ENCODE data around the gene CFL2. TPM values are rescaled to one million over a fixed set of nuclear protein-coding genes. Genes with fewer than 3 reads are reported as not detected.
"Not testable (repeated sequence)": the region's sequence is repeated elsewhere in the genome, so short reads cannot be mapped to it uniquely, and the experiment has no call there.

The CFL2 gene
- total RNA-seq (2012; rRNA removed), result 70.3 and 89.2 TPM in 2 replicates

- Histone ChIP-seq H3K9me3 (replicated peaks; ENCODE audit: low read length) (no peaks in the 10 kb centered on the region), H3K9ac (ENCODE audit: low read depth, low read length) (peak within 1 kb of the TSS; percentile 97), H3K4me3 (ENCODE audit: low read length) (peak within 1 kb of the TSS; percentile 90), H3K27me3 (ENCODE audit: control insufficient read depth, insufficient read depth, low read length) (no peaks in the 10 kb centered on the region), H3K36me3 (ENCODE audit: insufficient read depth, low read length) (peaks cover 9% of the 10 kb centered on the region), H3K4me1 (ENCODE audit: control insufficient read depth, insufficient read depth, low read length) (peaks cover 47% of the 10 kb centered on the region), H3K4me2 (ENCODE audit: low read length) (peak within 1 kb of the TSS; percentile 91)
Observed at GRCh38 chr14:34714320-34715126, at the start of gene CFL2. TSS of gene CFL2 (minus strand) at chr14:34714593. CDS start at chr14:34714540, 53 bp downstream.

GRCh38 chr14:34755215-34755614 is 40.8 kb upstream of the CFL2 start:
- Histone ChIP-seq H3K36me3 (ENCODE audit: insufficient read depth, low read length) (peaks cover 28% of the 10 kb centered on the region), H3K4me1 (ENCODE audit: control insufficient read depth, insufficient read depth, low read length) (peaks cover 11% of the 10 kb centered on the region), H3K9ac (ENCODE audit: low read depth, low read length) (no peak overlapping the region), H3K9me3 (replicated peaks; ENCODE audit: low read length) (no peaks in the 10 kb centered on the region), H3K4me3 (ENCODE audit: low read length) (no peak overlapping the region), H3K4me2 (ENCODE audit: low read length) (no peak overlapping the region), H3K27me3 (ENCODE audit: control insufficient read depth, insufficient read depth, low read length) (no peaks in the 10 kb centered on the region)

- no peak overlapping the region for H3K4me2 ChIP-seq (ENCODE audit: low read length)
- H3K9ac ChIP-seq (ENCODE audit: low read depth, low read length), result no peak overlapping the region
- peaks cover 23% of the 10 kb centered on the region for H3K36me3 ChIP-seq (ENCODE audit: insufficient read depth, low read length)
- no peak overlapping the region for H3K4me3 ChIP-seq (ENCODE audit: low read length)
- H3K4me1 ChIP-seq (ENCODE audit: control insufficient read depth, insufficient read depth, low read length), result peaks cover 11% of the 10 kb centered on the region
- H3K9me3 ChIP-seq (replicated peaks; ENCODE audit: low read length), result no peaks in the 10 kb centered on the region
- no peaks in the 10 kb centered on the region for H3K27me3 ChIP-seq (ENCODE audit: control insufficient read depth, insufficient read depth, low read length)
Observed at GRCh38 chr14:34754687-34755086, 40.3 kb upstream of the CFL2 start.

- Histone ChIP-seq H3K4me1 (ENCODE audit: control insufficient read depth, insufficient read depth, low read length) (peaks cover 11% of the 10 kb centered on the region), H3K9me3 (replicated peaks; ENCODE audit: low read length) (no peaks in the 10 kb centered on the region), H3K36me3 (ENCODE audit: insufficient read depth, low read length) (peaks cover 15% of the 10 kb centered on the region), H3K27me3 (ENCODE audit: control insufficient read depth, insufficient read depth, low read length) (no peaks in the 10 kb centered on the region), H3K9ac (ENCODE audit: low read depth, low read length) (no peak overlapping the region), H3K4me2 (ENCODE audit: low read length) (peak overlapping the region; percentile 24), H3K4me3 (ENCODE audit: low read length) (no peak overlapping the region)
Observed at GRCh38 chr14:34750670-34751069, 36.3 kb upstream of the CFL2 start.

GRCh38 chr14:34750233-34750632 is 35.8 kb upstream of the CFL2 start:
- H3K4me2 ChIP-seq (ENCODE audit: low read length), result no peak overlapping the region
- H3K36me3 ChIP-seq (ENCODE audit: insufficient read depth, low read length), result peaks cover 13% of the 10 kb centered on the region
- no peaks in the 10 kb centered on the region for H3K27me3 ChIP-seq (ENCODE audit: control insufficient read depth, insufficient read depth, low read length)
- H3K9me3 ChIP-seq (replicated peaks; ENCODE audit: low read length), result no peaks in the 10 kb centered on the region
- H3K9ac ChIP-seq (ENCODE audit: low read depth, low read length), result no peak overlapping the region
- H3K4me1 ChIP-seq (ENCODE audit: control insufficient read depth, insufficient read depth, low read length), result peaks cover 11% of the 10 kb centered on the region
- H3K4me3 ChIP-seq (ENCODE audit: low read length), result no peak overlapping the region

GRCh38 chr14:34749408-34749807 is 35.0 kb upstream of the CFL2 start:
- Histone ChIP-seq H3K27me3 (ENCODE audit: control insufficient read depth, insufficient read depth, low read length) (no peaks in the 10 kb centered on the region), H3K4me3 (ENCODE audit: low read length) (no peak overlapping the region), H3K9ac (ENCODE audit: low read depth, low read length) (no peak overlapping the region), H3K4me1 (ENCODE audit: control insufficient read depth, insufficient read depth, low read length) (peaks cover 11% of the 10 kb centered on the region), H3K36me3 (ENCODE audit: insufficient read depth, low read length) (peaks cover 7% of the 10 kb centered on the region), H3K4me2 (ENCODE audit: low read length) (no peak overlapping the region), H3K9me3 (replicated peaks; ENCODE audit: low read length) (no peaks in the 10 kb centered on the region)

GRCh38 chr14:34742270-34743115 is 28.1 kb upstream of the CFL2 start:
- no peaks in the 10 kb centered on the region for H3K9me3 ChIP-seq (replicated peaks; ENCODE audit: low read length)

GRCh38 chr14:34741840-34742239 is 27.4 kb upstream of the CFL2 start:
- Histone ChIP-seq H3K9me3 (replicated peaks; ENCODE audit: low read length) (no peaks in the 10 kb centered on the region), H3K4me3 (ENCODE audit: low read length) (no peak overlapping the region), H3K4me1 (ENCODE audit: control insufficient read depth, insufficient read depth, low read length) (no peaks in the 10 kb centered on the region), H3K36me3 (ENCODE audit: insufficient read depth, low read length) (no peaks in the 10 kb centered on the region), H3K27me3 (ENCODE audit: control insufficient read depth, insufficient read depth, low read length) (no peaks in the 10 kb centered on the region), H3K4me2 (ENCODE audit: low read length) (no peak overlapping the region), H3K9ac (ENCODE audit: low read depth, low read length) (no peak overlapping the region)

More at GRCh38 chr14:34742270-34743115, 28.1 kb upstream of the CFL2 start:
- H3K27me3 ChIP-seq (ENCODE audit: control insufficient read depth, insufficient read depth, low read length), result no peaks in the 10 kb centered on the region
- no peak overlapping the region for H3K4me3 ChIP-seq (ENCODE audit: low read length)
- H3K4me2 ChIP-seq (ENCODE audit: low read length), result no peak overlapping the region
- no peak overlapping the region for H3K9ac ChIP-seq (ENCODE audit: low read depth, low read length)
- no peaks in the 10 kb centered on the region for H3K36me3 ChIP-seq (ENCODE audit: insufficient read depth, low read length)
- H3K4me1 ChIP-seq (ENCODE audit: control insufficient read depth, insufficient read depth, low read length), result no peaks in the 10 kb centered on the region

GRCh38 chr14:34740139-34740538 is 25.7 kb upstream of the CFL2 start:
- H3K4me3 ChIP-seq (ENCODE audit: low read length); H3K9ac ChIP-seq (ENCODE audit: low read depth, low read length); H3K27me3 ChIP-seq (ENCODE audit: control insufficient read depth, insufficient read depth, low read length); H3K4me2 ChIP-seq (ENCODE audit: low read length); H3K36me3 ChIP-seq (ENCODE audit: insufficient read depth, low read length); H3K9me3 ChIP-seq (replicated peaks; ENCODE audit: low read length); H3K4me1 ChIP-seq (ENCODE audit: control insufficient read depth, insufficient read depth, low read length): not testable (repeated sequence)

GRCh38 chr14:34737079-34737478 is 22.7 kb upstream of the CFL2 start:
- H3K27me3 ChIP-seq (ENCODE audit: control insufficient read depth, insufficient read depth, low read length); H3K9me3 ChIP-seq (replicated peaks; ENCODE audit: low read length); H3K9ac ChIP-seq (ENCODE audit: low read depth, low read length); H3K36me3 ChIP-seq (ENCODE audit: insufficient read depth, low read length); H3K4me1 ChIP-seq (ENCODE audit: control insufficient read depth, insufficient read depth, low read length); H3K4me3 ChIP-seq (ENCODE audit: low read length); H3K4me2 ChIP-seq (ENCODE audit: low read length): not testable (repeated sequence)

- peaks cover 7% of the 10 kb centered on the region for H3K4me1 ChIP-seq (ENCODE audit: control insufficient read depth, insufficient read depth, low read length)
- no peak overlapping the region for H3K9ac ChIP-seq (ENCODE audit: low read depth, low read length)
- no peaks in the 10 kb centered on the region for H3K27me3 ChIP-seq (ENCODE audit: control insufficient read depth, insufficient read depth, low read length)
- H3K36me3 ChIP-seq (ENCODE audit: insufficient read depth, low read length), result no peaks in the 10 kb centered on the region
- no peaks in the 10 kb centered on the region for H3K9me3 ChIP-seq (replicated peaks; ENCODE audit: low read length)
- H3K4me2 ChIP-seq (ENCODE audit: low read length), result no peak overlapping the region
- H3K4me3 ChIP-seq (ENCODE audit: low read length), result no peak overlapping the region
Observed at GRCh38 chr14:34733245-34733644, 18.9 kb upstream of the CFL2 start.

All from skeletal muscle satellite cell (primary cell).